CD4-positive, alpha-beta T cell treated with Interleukin-6 at 100 ng/mL for 8 hours (primary cell): Measurements from ENCODE around the gene TAAR1.
"Not testable (repeated sequence)": the region's sequence is repeated elsewhere in the genome, so short reads cannot be mapped to it uniquely, and the experiment has no call there.

Source experiments
- DNase-seq: peaks from one replicate; pipeline ENCODE4 v3.0.0-alpha.2; 2020; ENCODE audit warnings: mixed read lengths, low spot score

Gene TAAR1

GRCh38 chr6:132659082-132659481 is at the start of gene TAAR1:
TSS of gene TAAR1 (minus strand) at chr6:132659182. CDS start at chr6:132646003, 13,179 bp downstream.
- DNase-seq, result no peak

- DNase-seq, result no peak
These were observed 49.8 kb upstream of the TAAR1 start for GRCh38 chr6:132708771-132709170.

DNA sequence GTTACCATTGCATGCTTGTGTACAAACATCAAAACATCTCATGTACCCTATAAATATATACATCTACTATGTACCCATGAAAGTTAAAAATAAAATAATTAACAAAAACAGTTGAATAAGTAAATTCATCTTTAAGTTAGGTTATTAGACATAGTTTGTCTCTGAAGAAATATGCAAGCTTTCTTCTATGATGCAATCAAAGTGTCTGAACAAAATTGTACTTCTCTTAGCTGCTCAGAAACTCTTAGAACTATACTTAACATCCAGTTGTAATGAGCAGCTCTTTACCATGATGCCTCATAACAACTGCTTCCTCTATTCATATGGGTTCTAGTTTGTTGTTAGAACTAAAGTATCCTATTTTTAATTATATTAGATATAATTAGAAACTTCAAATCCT is 49.0 kb upstream of the TAAR1 start:
- DNase-seq, result no peak

GRCh38 chr6:132706756-132707155 is 47.8 kb upstream of the TAAR1 start:
- not testable (repeated sequence) for DNase-seq

DNA sequence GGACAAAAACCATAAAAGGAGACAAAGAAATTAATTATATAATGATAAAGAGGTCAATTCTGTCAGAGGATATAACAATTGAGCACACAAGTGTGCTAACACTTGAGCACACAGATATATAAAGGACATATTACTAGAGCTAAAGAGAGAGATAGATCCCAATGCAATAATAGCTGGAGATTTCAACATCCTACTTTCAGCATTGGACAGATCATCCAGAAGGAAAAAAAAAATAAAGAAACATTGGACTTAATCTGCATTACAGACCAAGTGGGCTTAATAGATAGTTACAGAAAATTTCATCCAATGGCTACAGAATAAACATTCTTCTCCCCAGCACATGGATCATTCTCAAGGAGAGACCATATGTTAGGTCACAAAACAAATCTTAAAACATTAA is 45.0 kb upstream of the TAAR1 start:
- no peak for DNase-seq

- no peak for DNase-seq
These were observed 39.6 kb upstream of the TAAR1 start for GRCh38 chr6:132698608-132699007.

- DNase-seq, result no peak
These were observed 36.8 kb upstream of the TAAR1 start for GRCh38 chr6:132695773-132696172.

GRCh38 chr6:132693478-132693877 is 34.5 kb upstream of the TAAR1 start:
- no peak for DNase-seq

GRCh38 chr6:132690678-132691077 is 31.7 kb upstream of the TAAR1 start:
- DNase-seq, result no peak

DNA sequence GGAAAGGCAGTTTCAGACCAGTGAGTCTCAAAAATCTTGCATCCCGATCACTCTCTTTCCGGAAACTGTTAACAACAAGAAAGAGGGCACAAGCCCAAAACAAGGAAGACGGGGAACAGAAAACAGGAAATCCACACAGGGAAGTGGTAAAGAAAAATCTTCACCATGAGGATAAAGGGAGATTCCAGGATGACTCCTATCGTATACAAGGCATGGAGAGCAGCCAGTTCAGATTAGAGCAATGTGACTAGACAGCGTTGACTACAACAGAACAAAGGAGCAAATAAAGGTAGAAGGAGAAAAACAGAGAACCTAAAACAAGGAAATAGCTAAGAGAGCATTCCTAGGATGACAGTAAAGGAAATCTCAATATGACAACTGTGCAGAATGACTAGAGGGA is 28.3 kb upstream of the TAAR1 start:
- no peak for DNase-seq

DNA sequence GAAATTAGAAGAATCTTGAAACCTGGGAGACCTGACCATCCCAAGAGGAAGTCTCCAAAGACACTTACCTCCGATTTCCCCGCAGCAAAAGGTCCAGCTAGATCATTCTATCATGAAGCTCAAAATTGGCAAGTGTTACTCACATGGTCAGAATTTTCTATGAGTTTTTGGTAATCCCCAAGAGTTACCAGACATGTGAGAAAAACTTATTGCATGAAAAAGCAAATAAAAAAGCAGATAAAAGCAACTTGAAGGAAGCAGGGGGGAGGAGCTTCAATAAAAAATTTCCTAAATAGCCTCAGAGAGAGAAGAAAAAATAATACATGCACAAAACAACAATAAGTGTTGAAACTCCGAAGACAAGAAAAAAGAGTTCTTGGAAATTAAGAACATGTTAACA is 27.5 kb upstream of the TAAR1 start:
- no peak for DNase-seq

GRCh38 chr6:132685009-132685408 is 26.0 kb upstream of the TAAR1 start:
- no peak for DNase-seq

DNA sequence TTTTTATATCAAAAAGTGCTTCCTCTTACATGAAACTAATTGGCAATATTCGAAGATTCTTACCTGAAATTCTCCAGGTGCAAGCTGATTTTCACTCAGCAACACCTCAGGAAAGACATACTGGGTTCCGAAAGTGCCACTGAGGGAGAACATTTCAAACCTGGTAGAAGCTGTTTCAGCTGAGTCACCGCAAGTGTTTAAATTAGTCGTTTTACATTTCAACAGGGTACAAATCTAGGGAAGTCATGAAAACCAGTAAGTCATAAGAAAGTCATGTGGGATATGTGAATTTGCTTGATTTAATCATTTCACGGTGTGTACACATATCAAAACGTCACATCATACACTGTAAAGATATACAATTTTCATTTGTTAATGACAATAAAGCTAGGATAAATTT is 25.3 kb upstream of the TAAR1 start:
- DNase-seq, result no peak

GRCh38 chr6:132683543-132683942 is 24.6 kb upstream of the TAAR1 start:
- no peak for DNase-seq

DNA sequence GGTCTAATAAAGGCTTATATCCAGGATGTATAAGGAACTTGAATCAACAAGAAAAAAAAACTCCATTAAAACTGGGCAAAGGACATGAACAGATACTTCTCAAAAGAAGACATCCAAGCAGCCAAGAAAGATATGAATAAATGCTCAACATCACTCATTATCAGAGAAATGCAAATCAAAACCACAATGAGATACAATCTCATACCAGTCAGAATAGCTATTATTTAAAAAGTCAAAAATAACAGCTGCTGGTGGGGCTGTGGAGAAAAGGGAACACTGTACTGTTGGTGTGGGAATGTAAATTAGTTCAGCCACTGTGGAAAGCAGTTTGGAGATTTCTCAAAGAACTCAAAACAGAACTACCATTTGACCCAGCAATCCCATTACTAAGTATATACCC is 20.1 kb upstream of the TAAR1 start:
- not testable (repeated sequence) for DNase-seq

GRCh38 chr6:132675749-132676148 is 16.8 kb upstream of the TAAR1 start:
- DNase-seq, result no peak

GRCh38 chr6:132675002-132675401 is 16.0 kb upstream of the TAAR1 start:
- DNase-seq, result no peak

- DNase-seq, result no peak
These were observed 14.6 kb upstream of the TAAR1 start for GRCh38 chr6:132673376-132674094.

DNA sequence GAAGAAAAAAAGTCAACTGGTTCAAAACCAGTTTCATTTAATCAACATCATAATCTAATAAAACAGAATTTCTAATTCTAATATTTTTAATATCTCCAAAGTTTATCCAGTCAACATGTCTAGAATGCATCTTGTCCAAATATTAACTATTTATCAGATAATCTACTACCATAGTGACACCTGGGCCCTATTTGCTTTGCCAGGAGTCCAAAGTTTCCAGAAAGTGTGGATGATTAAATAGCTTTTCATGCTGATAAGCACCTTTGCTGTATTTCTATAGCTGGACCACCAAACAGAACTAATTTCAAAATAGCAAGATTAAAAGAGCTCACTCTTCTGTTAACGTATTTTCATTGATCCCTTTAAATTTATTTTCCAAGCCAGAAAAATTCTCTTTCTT is 12.3 kb upstream of the TAAR1 start:
- no peak for DNase-seq

DNA sequence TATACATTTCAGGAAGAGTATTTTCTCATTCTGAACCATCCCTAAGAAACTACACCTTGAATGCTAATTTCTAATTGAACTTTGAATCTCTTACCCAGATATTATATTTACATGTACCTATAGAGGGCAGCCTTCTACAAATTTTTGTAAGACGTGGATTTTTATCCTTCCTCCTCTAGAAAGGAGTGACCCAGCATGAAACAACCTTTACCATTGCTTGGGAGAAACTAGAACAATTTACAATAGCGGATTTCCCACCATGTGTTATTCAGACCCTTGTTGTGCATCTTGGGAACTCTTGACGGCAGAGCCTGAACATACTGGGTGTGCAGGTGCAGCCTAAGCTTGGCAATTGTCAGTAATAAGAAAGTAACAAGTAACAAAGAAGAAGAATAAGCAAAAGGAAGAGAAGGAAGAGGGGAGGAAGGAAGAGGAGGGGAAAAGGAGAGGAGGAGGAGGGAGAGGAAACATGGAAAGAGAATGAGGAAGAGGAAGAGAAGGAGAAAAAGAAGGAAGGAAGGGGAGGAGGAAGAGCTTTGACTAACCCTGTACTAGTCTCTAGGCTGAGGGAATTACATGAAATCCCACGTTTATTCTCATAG is 10.8 kb upstream of the TAAR1 start:
- DNase-seq, result no peak

DNA sequence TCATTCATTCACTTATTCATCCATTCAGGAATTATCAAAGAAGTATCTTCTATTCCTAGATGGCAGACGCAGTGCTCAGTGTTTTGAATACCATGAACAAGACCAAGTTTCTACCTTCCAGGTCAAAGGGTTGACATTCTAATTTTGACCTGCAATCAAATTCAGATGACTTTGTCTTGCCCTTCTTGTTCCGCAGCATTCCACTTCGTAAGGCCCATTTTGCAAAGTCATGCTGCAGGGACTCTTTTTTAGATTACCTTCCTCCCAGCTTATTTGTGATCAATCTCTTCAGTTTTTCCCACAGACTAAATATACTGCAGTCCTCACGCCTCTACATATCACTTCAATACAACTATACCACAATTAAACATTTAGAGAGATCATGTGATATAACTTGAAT is 7.1 kb upstream of the TAAR1 start:
- DNase-seq, result no peak

DNA sequence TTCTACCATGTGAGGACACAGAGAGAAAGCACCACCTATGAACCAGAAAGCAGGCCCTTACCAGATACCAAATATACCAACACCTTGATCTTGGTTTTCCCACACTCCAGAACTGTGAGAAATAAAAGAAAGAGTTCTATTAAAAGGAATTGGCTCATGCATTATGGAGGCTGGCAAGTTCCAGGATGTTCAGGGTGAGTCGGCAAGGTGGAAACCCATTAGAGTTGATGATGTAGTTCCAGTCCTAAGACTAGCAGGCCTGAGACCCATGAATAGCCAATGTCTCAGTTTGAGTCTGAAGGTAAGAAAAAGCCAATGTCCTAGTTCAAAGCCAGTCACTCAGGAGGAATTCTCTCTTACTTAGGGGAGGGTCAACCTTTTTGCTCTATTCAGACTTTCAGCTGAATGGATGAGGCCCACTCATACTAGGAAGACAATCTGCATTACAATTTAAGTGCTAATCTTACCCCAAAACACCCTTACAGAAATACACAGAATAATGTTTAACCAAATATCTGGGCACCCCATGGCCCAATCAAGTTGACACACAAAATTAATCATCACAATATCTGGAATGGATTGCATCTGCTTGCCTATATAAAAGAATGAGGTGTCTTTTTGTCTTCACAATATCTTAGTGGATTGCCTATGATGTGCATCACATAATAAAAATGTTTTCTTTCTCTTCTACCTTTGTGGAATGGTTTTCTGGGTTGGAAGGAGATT is 5.5 kb upstream of the TAAR1 start:
- DNase-seq, result no peak

GRCh38 chr6:132663661-132664060 is 4.7 kb upstream of the TAAR1 start:
- DNase-seq, result no peak
